ENCODE data around the gene CYGB.
"Not testable (repeated sequence)": the region's sequence is repeated elsewhere in the genome, so short reads cannot be mapped to it uniquely, and the experiment has no call there.

CYGB gene

GRCh38 chr17:76519048-76519966 is 18.2 kb downstream of the CYGB start:
- DNase-seq = no peak

GRCh38 chr17:76517638-76518038 is 19.9 kb downstream of the CYGB start:
- DNase-seq = peak; percentile 92

- peak; percentile 99 for DNase-seq
Measured at GRCh38 chr17:76515274-76515949, 22.1 kb downstream of the CYGB start.

- not testable (repeated sequence) for DNase-seq
Measured at GRCh38 chr17:76514355-76514754, 23.2 kb downstream of the CYGB start.

GRCh38 chr17:76513306-76513692 is 24.2 kb downstream of the CYGB start:
- DNase-seq = no peak

- DNase-seq = no peak
Measured at GRCh38 chr17:76512366-76513305, 24.9 kb downstream of the CYGB start.

GRCh38 chr17:76511668-76512365 is 25.7 kb downstream of the CYGB start:
- peak; percentile 90 for DNase-seq

GRCh38 chr17:76510831-76511244 is 26.7 kb downstream of the CYGB start:
- no peak for DNase-seq

- DNase-seq = not testable (repeated sequence)
Measured at GRCh38 chr17:76508472-76509063, 28.9 kb downstream of the CYGB start.

GRCh38 chr17:76506408-76507345 is 30.8 kb downstream of the CYGB start:
- DNase-seq = peak; percentile 58

- peak; percentile 42 for DNase-seq
Measured at GRCh38 chr17:76504117-76504516, 33.4 kb downstream of the CYGB start.

GRCh38 chr17:76502341-76503211 is 34.9 kb downstream of the CYGB start:
- peak; percentile 33 for DNase-seq

GRCh38 chr17:76501827-76502307 is 35.6 kb downstream of the CYGB start:
- DNase-seq = no peak

- peak; percentile 87 for DNase-seq
Measured at GRCh38 chr17:76501018-76501826, 36.3 kb downstream of the CYGB start, which contains the start of gene RHBDF2. Gene RHBDF2 (minus strand): TSS chr17:76501423. CDS start chr17:76481524, 19,899 bp downstream.

- DNase-seq = no peak
Measured at GRCh38 chr17:76500747-76501017, 36.8 kb downstream of the CYGB start.

- peak; percentile 75 for DNase-seq
Measured at GRCh38 chr17:76500074-76500746, 37.3 kb downstream of the CYGB start.

- DNase-seq = no peak
Measured at GRCh38 chr17:76499267-76499667, 38.2 kb downstream of the CYGB start.

- DNase-seq = no peak
Measured at GRCh38 chr17:76498876-76499251, 38.6 kb downstream of the CYGB start.
